Stomach (tissue), 4 donors: ENCODE data around the gene MAPRE2.
"Not testable (repeated sequence)": the region's sequence is repeated elsewhere in the genome, so short reads cannot be mapped to it uniquely, and the experiment has no call there.

Experiments used
- EP300 ChIP-seq: sonication (generic); formaldehyde crosslinking; IDR thresholded peaks from one replicate; pipeline ENCODE4 v1.6.1; 2017; ENCODE audit warnings: antibody characterized with exemption
- POLR2A ChIP-seq, 4 donors: fragments of 450-650 bp; IDR thresholded peaks; one replicate each; pipeline ENCODE4 v1.6.1; 2016; ENCODE audit warnings: antibody characterized with exemption in 4 of 4, control low read depth in 2 of 4, mild to moderate bottlenecking in 1 of 4, moderate library complexity in 1 of 4
- POLR2AphosphoS5 ChIP-seq, 3 donors: sonication (generic); formaldehyde crosslinking; IDR thresholded peaks; one replicate each; pipeline ENCODE4 v1.6.1; 2016; ENCODE audit warnings: antibody characterized with exemption in 3 of 3
- TF ChIP-seq, protein P1 (sequence below), 7 experiments: fragments of 450-650 bp in 4 of 7; fragments of 200-600 bp in 3 of 7; sonication (generic) in 3 of 7; IDR thresholded peaks; one replicate each; pipeline ENCODE4 v1.5.1; 2016 to 2019; ENCODE audit warnings: antibody characterized with exemption in 7 of 7, control low read depth in 2 of 7, mild to moderate bottlenecking in 1 of 7

DNA sequence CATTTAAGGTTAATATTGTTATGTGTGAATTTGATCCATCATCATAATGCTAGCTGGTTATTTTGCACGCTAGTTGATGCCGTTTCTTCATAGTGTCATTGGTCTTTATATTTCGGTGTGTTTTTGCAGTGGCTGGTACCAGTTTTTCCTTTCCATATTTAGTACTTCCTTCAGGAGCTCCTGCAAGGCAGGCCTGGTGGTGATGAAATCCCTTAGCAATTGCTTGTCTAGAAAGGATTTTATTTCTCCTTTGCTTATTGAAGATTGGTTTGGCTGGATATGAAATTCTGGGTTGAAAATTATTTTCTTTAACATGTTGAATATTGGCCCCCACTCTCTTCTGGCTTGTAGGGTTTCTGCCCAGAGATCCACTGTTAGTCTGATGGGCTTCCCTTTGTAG lies 109.0 kb downstream of the MAPRE2 start:
- TF ChIP-seq, protein P1, sequence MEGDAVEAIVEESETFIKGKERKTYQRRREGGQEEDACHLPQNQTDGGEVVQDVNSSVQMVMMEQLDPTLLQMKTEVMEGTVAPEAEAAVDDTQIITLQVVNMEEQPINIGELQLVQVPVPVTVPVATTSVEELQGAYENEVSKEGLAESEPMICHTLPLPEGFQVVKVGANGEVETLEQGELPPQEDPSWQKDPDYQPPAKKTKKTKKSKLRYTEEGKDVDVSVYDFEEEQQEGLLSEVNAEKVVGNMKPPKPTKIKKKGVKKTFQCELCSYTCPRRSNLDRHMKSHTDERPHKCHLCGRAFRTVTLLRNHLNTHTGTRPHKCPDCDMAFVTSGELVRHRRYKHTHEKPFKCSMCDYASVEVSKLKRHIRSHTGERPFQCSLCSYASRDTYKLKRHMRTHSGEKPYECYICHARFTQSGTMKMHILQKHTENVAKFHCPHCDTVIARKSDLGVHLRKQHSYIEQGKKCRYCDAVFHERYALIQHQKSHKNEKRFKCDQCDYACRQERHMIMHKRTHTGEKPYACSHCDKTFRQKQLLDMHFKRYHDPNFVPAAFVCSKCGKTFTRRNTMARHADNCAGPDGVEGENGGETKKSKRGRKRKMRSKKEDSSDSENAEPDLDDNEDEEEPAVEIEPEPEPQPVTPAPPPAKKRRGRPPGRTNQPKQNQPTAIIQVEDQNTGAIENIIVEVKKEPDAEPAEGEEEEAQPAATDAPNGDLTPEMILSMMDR (IDR thresholded peaks at IDR 0.05): not testable (repeated sequence)
- not testable (repeated sequence) for TF ChIP-seq POLR2AphosphoS5 (IDR thresholded peaks at IDR 0.05); POLR2A (IDR thresholded peaks at IDR 0.05); EP300
